ENCODE results near the gene PTRH1. TPM values are rescaled to one million over a fixed set of nuclear protein-coding genes. Genes with fewer than 3 reads are reported as not detected.

Gene PTRH1
- total and polyA plus RNA-seq, 2 of the 4 experiments (the other 2 are of a cell fraction) = 5.4 to 14.8 TPM

GRCh38 chr9:127714951-127715469 is 453 bp downstream of the PTRH1 start:
- H3K4ac ChIP-seq (ENCODE audit: low read depth, low read length) = peak overlapping the region; percentile 30; the same call in 1 of the 2 replicates
- peak overlapping the region; percentile 68 for H3K4me2 ChIP-seq (ENCODE audit: low read depth, low read length)
- dilution Hi-C loops (cut with HindIII; ENCODE audit: low sequenced_read_pairs, unreplicated experiment) (no loop called here), in situ Hi-C loops (cut with MboI; ENCODE audit: low sequenced_read_pairs) (no loop called here), intact Hi-C loops (cut with micrococcal nuclease) (loop anchor here (1.0 kb wide), 1 partner anchor 125 kb away; no protein-coding TSS in a partner anchor)
- 0% methylated on average over 9 of the region's 44 CpGs; no CpG with 5 or more reads in 1 of the 2 experiments for WGBS, 2 experiments (ENCODE audit: extremely low coverage in 2 of 2, insufficient read length in 1 of 2)
- peaks cover 7% of the 10 kb centered on the region for H3K4me1 ChIP-seq (ENCODE audit: control insufficient read depth, insufficient read depth, low read length)
- H3K9me3 ChIP-seq (ENCODE audit: control insufficient read depth, insufficient read depth, low read length) = no peaks in the 10 kb centered on the region
- ChIA-PET CTCF (interaction anchor here (2.0 kb wide), 1 partner anchor 20 kb away, joined by 7 read pairs; the partner anchor contains the start of gene TOR2A), POLR2A (ENCODE audit: unreplicated experiment) (no interaction called here)
- no peak overlapping the region for H2BK20ac ChIP-seq (ENCODE audit: low read depth, low read length)
- no peak overlapping the region for H2BK120ac ChIP-seq (ENCODE audit: low read depth, low read length)
- H2BK15ac ChIP-seq (ENCODE audit: low read depth, low read length) = no peak overlapping the region
- peak overlapping the region; percentile 1; the same call in 1 of the 2 replicates for H3K27ac ChIP-seq (ENCODE audit: insufficient read depth, low read length)
- peak overlapping the region; percentile 48 for H3K23ac ChIP-seq (ENCODE audit: low read depth, low read length)
- H3K14ac ChIP-seq (replicated peaks; ENCODE audit: low read depth, low read length) = 0 out of 2 replicates have a peak overlapping the region, but pooled peaks have one; percentile 32
- H2AK9ac ChIP-seq (replicated peaks; ENCODE audit: low read depth, low read length, poor library complexity) = peak overlapping the region; percentile 97
- peak overlapping the region; percentile 48 for H3K9ac ChIP-seq (ENCODE audit: low read depth, low read length)
- H3K18ac ChIP-seq (ENCODE audit: low read depth, low read length) = no peak overlapping the region
- BruUV-seq (replicated peaks) = no TSS peak
- H3K36me3 ChIP-seq (ENCODE audit: control insufficient read depth, insufficient read depth, low read length) = no peaks in the 10 kb centered on the region
- peaks cover 2 to 14% of the 10 kb centered on the region in 2 experiments; a peak in 3 of 4 replicates for H3K79me1 ChIP-seq (ENCODE audit: low read depth in 1 of 2, low read length in 2 of 2)
- DNase-seq (no peak), ATAC-seq (ENCODE audit: low read depth) (peak; percentile 15)
- H3K9me1 ChIP-seq (ENCODE audit: insufficient read depth, low read length) = no peaks in the 10 kb centered on the region; the same call in 1 of the 2 replicates
- H3K4me3 ChIP-seq (ENCODE audit: insufficient read depth, low read depth, low read length) = peak overlapping the region; percentile 80
- no peak overlapping the region for H4K91ac ChIP-seq (ENCODE audit: insufficient read depth, low read depth, low read length)
- no peaks in the 10 kb centered on the region for H3K27me3 ChIP-seq (ENCODE audit: control insufficient read depth, insufficient read depth, low read length)
- peak overlapping the region; percentile 29; the same call in 1 of the 2 replicates for H2AK5ac ChIP-seq (ENCODE audit: low read depth, low read length)
- H3K56ac ChIP-seq (ENCODE audit: extremely low read depth, insufficient read depth, low read length) = no peak overlapping the region
- peak overlapping the region; percentile 99 for H2AFZ ChIP-seq (replicated peaks; ENCODE audit: low read length, poor library complexity)
- H4K8ac ChIP-seq (ENCODE audit: low read depth in 2 of 2, low read length in 2 of 2) = peak overlapping the region in 1 of 2 experiments; percentile 55; a peak in 1 of 4 replicates
- H4K5ac ChIP-seq (ENCODE audit: low read depth, low read length) = no peak overlapping the region
- H2BK5ac ChIP-seq (ENCODE audit: low read depth, low read length, poor library complexity, severe bottlenecking) = peak overlapping the region; percentile 8
- peaks cover 7% of the 10 kb centered on the region for H4K20me1 ChIP-seq (ENCODE audit: insufficient read depth, low read length)
- TF ChIP-seq POLR2A (IDR thresholded peaks at IDR 0.05; ENCODE audit: low read depth, low read length) = 0 out of 2 replicates have a peak, but pooled peaks have one; percentile 25
- no peak for TF ChIP-seq RAD21 (IDR thresholded peaks at IDR 0.05; ENCODE audit: low read length)
- TF ChIP-seq CTCF (conservative IDR thresholded peaks at IDR 0.05; ENCODE audit: low read depth, low read length) = no peak
- no peak for TF ChIP-seq RCOR1 (IDR thresholded peaks at IDR 0.05; ENCODE audit: insufficient replicate concordance, low read length)
- no peak for TF ChIP-seq ELK1 (IDR thresholded peaks at IDR 0.05; ENCODE audit: borderline replicate concordance, low read depth, low read length)
- no peak for TF ChIP-seq USF2 (IDR thresholded peaks at IDR 0.05; ENCODE audit: low read depth, low read length)
- TF ChIP-seq MXI1 (IDR thresholded peaks at IDR 0.05; ENCODE audit: borderline replicate concordance, low read depth, low read length) = peak; percentile 50; the same call in 1 of the 2 replicates
- no peak for TF ChIP-seq CEBPB (IDR thresholded peaks at IDR 0.05; ENCODE audit: low read depth, low read length)
- no peak for TF ChIP-seq MAFK (IDR thresholded peaks at IDR 0.05; ENCODE audit: low read depth, low read length)
- no peak for TF ChIP-seq CHD1 (IDR thresholded peaks at IDR 0.05; ENCODE audit: low read depth, low read length)
- peak; percentile 79 for TF ChIP-seq BHLHE40 (IDR thresholded peaks at IDR 0.05; ENCODE audit: low read depth, low read length)
- TF ChIP-seq SMC3 (IDR thresholded peaks at IDR 0.05; ENCODE audit: low read depth, low read length) = no peak
- TF ChIP-seq NFE2L2 (IDR thresholded peaks at IDR 0.05; ENCODE audit: low read depth, low read length) = no peak
- TF ChIP-seq MAZ (IDR thresholded peaks at IDR 0.05; ENCODE audit: borderline replicate concordance, low read depth, low read length) = no peak
- no peak for TF ChIP-seq FOS (IDR thresholded peaks at IDR 0.05; ENCODE audit: low read depth, low read length)

All from IMR-90 (cell line).